GM23338 (cell line): ENCODE measurements around the gene FCN1.

ENCODE experiments used
- CREB1 ChIP-seq: fragments of 250-450 bp; sonication (Bioruptor Pico); IDR thresholded peaks from 2 replicates; pipeline ENCODE4 v1.5.0; 2020; ENCODE audit warnings: low read depth, mild to moderate bottlenecking, moderate library complexity
- EZH2 ChIP-seq: fragments of 200-600 bp; sonication (generic); IDR thresholded peaks from one replicate; pipeline ENCODE4 v1.8.0; 2017; ENCODE audit warnings: antibody characterized with exemption, mild to moderate bottlenecking, low read depth; ENCODE audit not compliant: unreplicated experiment
- EZH2phosphoT487 ChIP-seq: fragments of 200-600 bp; sonication (generic); IDR thresholded peaks from one replicate; pipeline ENCODE4 v1.8.1; 2018; ENCODE audit warnings: antibody characterized with exemption; ENCODE audit not compliant: unreplicated experiment
- JUNB ChIP-seq: IDR thresholded peaks from one replicate; pipeline ENCODE4 v1.6.1; 2016; ENCODE audit warnings: antibody characterized with exemption; ENCODE audit not compliant: unreplicated experiment
- POLR2AphosphoS5 ChIP-seq: IDR thresholded peaks from 2 replicates; pipeline ENCODE4 v1.6.1; 2016; ENCODE audit warnings: antibody characterized with exemption, low read depth
- ZNF331 ChIP-seq: fragments of 250-450 bp; sonication (Bioruptor Pico); IDR thresholded peaks from 2 replicates; pipeline ENCODE4 v1.5.0; 2020; ENCODE audit warnings: low read depth, mild to moderate bottlenecking, moderate library complexity
- TF ChIP-seq, protein P1 (sequence below), 2 experiments: fragments of 200-600 bp in 1 of 2; sonication (generic) in 1 of 2; conservative IDR thresholded peaks; 2 replicates each; pipeline versions ENCODE4 v1.5.1 to v1.6.1; 2016 to 2017; ENCODE audit warnings: antibody characterized with exemption in 2 of 2, low read depth in 2 of 2, mild to moderate bottlenecking in 2 of 2, moderate library complexity in 1 of 2
- TF ChIP-seq, protein P2 (sequence below): IDR thresholded peaks from one replicate; pipeline ENCODE4 v1.6.1; 2018; ENCODE audit warnings: antibody characterized with exemption; ENCODE audit not compliant: unreplicated experiment
- TF ChIP-seq, protein P3 (sequence below): IDR thresholded peaks from 2 replicates; pipeline ENCODE4 v1.6.1; 2016; ENCODE audit warnings: antibody characterized with exemption

DNA sequence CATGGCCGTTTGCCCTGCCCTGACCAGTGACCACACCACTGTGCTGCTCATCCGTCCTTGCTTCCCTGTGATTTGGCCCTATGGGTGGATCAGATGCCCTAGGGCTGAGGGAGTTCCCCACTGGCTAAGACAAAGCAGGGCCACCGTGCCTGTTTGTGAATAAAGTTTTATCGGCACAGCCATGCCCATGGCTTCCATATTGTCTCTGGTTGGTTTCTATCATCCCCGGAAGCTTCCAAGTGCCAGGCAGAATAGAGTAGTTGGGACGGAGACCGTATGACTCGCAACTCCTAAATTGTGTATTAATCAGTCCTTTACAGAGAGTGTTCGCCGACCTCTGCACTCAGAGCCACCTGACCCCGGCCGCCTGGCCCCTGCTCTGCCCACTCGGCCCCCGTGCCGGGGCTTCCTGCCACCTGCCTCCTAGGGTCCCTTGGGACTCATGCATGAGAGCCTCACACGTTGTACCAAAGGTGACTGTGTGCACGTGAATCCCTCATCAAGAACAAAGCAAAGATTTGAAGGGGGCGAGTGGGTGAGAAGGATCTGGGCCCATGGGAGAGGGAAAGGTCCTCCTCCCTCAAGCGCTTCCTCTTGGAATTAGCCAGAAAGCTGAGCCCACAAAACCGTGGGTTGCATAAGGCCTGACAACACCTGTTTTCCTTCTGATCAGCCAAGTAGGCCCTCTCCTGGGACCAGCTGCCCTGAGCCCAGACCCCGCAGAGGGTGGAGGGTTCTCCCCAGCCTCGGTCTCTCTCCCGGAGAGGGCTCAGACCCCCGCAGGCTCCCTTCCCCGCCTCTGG lies 48.8 kb downstream of the FCN1 start:
- TF ChIP-seq, protein P1, sequence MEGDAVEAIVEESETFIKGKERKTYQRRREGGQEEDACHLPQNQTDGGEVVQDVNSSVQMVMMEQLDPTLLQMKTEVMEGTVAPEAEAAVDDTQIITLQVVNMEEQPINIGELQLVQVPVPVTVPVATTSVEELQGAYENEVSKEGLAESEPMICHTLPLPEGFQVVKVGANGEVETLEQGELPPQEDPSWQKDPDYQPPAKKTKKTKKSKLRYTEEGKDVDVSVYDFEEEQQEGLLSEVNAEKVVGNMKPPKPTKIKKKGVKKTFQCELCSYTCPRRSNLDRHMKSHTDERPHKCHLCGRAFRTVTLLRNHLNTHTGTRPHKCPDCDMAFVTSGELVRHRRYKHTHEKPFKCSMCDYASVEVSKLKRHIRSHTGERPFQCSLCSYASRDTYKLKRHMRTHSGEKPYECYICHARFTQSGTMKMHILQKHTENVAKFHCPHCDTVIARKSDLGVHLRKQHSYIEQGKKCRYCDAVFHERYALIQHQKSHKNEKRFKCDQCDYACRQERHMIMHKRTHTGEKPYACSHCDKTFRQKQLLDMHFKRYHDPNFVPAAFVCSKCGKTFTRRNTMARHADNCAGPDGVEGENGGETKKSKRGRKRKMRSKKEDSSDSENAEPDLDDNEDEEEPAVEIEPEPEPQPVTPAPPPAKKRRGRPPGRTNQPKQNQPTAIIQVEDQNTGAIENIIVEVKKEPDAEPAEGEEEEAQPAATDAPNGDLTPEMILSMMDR (conservative IDR thresholded peaks at IDR 0.05; ENCODE audit: low read depth in 2 of 2): no peak
- TF ChIP-seq POLR2AphosphoS5: no peak
- no peak for TF ChIP-seq JUNB
- TF ChIP-seq EZH2: no peak
- TF ChIP-seq, protein P2, sequence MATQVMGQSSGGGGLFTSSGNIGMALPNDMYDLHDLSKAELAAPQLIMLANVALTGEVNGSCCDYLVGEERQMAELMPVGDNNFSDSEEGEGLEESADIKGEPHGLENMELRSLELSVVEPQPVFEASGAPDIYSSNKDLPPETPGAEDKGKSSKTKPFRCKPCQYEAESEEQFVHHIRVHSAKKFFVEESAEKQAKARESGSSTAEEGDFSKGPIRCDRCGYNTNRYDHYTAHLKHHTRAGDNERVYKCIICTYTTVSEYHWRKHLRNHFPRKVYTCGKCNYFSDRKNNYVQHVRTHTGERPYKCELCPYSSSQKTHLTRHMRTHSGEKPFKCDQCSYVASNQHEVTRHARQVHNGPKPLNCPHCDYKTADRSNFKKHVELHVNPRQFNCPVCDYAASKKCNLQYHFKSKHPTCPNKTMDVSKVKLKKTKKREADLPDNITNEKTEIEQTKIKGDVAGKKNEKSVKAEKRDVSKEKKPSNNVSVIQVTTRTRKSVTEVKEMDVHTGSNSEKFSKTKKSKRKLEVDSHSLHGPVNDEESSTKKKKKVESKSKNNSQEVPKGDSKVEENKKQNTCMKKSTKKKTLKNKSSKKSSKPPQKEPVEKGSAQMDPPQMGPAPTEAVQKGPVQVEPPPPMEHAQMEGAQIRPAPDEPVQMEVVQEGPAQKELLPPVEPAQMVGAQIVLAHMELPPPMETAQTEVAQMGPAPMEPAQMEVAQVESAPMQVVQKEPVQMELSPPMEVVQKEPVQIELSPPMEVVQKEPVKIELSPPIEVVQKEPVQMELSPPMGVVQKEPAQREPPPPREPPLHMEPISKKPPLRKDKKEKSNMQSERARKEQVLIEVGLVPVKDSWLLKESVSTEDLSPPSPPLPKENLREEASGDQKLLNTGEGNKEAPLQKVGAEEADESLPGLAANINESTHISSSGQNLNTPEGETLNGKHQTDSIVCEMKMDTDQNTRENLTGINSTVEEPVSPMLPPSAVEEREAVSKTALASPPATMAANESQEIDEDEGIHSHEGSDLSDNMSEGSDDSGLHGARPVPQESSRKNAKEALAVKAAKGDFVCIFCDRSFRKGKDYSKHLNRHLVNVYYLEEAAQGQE: no peak
- TF ChIP-seq EZH2phosphoT487: no peak
- TF ChIP-seq CREB1 (CRISPR knock-in tag): no peak
- no peak for TF ChIP-seq ZNF331 (CRISPR knock-in tag)
- TF ChIP-seq, protein P3, sequence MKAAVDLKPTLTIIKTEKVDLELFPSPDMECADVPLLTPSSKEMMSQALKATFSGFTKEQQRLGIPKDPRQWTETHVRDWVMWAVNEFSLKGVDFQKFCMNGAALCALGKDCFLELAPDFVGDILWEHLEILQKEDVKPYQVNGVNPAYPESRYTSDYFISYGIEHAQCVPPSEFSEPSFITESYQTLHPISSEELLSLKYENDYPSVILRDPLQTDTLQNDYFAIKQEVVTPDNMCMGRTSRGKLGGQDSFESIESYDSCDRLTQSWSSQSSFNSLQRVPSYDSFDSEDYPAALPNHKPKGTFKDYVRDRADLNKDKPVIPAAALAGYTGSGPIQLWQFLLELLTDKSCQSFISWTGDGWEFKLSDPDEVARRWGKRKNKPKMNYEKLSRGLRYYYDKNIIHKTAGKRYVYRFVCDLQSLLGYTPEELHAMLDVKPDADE: no peak
